GM19351 (cell line): ENCODE data around the gene CRYBG1.

Experiments
- ATAC-seq: cut with Tn5 transposase; IDR thresholded peaks from one replicate; pipeline ENCODE4 v1.9.1; 2021; ENCODE audit warnings: mild to moderate bottlenecking, moderate library complexity; ENCODE audit not compliant: unreplicated experiment

CRYBG1 gene

DNA sequence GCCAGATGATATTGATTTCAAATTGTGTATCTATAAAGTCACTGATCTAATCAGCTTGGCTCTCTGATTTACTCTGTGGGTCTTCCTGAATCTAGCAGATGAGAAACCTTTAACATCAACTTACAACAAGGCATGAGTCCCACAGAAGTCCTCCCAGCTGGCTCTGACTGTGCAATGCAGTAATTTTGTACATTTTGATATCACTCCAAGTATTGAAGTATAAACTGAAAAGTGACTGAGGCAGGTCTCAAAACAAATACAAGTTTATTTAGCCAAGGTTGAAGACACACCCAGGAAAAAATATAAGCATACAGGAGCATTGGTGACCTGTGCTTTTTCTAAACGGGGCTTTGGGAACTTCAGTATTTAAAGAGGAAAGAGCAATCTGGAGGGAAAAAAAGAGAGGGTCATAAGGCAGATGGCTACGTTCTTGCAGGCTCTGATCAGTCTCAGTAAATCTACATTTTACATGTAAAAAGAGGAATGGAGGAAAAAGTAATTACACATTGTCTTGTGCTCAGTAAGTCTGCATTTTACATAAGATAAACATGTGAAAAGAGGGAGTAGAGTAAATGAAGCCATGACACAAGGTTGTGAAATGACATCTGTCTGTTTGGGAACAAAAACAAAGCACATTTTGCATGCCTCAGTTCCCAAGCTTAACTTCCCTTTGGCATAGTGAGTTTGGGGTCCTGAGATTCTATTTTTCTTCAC is 59.5 kb downstream of the CRYBG1 start:
- no peak for ATAC-seq

DNA sequence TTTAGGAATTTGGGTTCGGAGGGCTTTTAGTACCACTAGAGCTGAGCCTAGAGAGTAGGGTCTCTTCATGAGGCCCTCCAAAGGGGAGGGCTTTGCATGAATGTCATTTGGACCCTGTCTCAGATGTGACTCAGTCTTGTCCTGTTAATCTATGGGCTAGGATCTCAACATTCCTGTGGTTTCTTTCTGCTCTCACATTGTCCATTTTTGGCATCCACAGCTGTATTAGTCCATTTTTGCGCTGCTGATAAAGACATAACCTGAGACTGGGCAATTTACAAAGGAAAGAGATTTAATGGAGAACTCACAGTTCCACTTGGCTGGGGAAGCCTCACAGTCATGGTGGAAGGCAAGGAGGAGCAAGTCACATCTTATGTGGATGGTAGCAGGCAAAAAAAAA is 61.0 kb downstream of the CRYBG1 start:
- no peak for ATAC-seq

DNA sequence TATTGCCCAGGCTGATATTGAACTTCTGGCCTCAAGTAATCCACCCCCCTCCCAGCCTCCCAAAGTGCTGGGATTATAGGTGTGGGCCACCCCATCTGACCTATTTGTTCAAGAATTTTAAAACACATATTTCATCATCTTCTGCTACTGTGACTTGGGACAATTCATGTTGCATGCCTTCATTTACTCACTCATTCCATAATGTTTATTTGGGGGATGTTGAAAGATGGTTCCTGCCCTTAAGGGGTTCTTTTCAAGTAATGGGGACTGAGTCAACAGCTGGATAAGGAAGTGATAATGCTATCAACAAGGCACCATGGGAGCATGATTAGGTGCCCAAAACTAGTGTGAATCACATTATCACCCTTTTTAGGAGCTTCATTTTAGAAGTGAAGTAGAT is 62.0 kb downstream of the CRYBG1 start:
- ATAC-seq: no peak

DNA sequence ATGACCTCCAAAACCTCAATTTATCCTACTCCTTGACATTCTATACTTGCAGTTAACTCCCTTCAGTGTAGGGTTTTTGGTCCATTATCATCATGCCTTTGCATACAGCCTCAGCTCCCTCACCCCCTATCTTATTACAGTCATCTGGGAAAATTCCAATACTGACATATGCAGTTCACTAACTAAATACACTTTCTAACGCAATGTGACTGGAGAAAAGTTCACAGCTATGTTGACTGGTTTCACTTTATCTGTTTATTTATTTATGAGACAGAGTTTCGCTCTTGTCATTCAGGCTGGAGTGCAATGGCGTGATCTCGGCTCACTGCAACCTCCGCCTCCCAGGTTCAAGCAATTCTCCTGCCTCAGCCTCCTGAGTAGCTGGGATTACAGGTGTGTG is 64.9 kb downstream of the CRYBG1 start:
- no peak for ATAC-seq

DNA sequence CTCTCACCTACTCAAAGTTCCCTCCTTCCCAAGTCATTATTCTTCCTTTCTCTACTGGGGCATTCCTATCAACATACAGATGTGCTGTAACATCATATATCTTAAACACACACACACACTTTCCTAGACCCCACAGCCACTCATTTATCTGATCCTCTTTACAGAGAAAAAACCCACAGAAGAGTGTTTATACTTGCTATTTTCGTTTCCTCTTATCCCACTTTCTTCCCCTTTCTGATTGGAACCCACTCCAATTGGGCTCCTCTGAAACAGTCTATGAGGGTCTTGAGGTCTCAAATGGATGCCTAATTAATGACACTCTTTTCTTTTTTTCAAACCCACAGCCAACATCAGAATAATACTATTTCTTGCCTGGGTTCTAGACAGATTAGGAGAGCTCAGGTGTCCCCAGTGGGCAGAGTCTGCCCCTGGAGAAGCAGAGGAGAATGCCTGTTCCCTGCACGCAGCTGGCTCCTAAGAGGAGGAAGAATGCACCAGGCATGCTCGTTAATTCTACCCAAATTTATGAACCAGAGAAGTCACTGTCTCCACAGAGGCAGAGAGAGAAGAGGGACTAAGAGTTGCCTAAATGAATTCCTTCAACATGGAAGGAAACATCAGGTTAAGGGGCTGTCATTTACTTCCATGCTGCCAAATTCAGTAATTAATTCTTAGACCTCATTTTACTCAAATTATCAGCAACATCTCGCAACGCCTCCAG is 65.9 kb downstream of the CRYBG1 start:
- ATAC-seq: no peak

DNA sequence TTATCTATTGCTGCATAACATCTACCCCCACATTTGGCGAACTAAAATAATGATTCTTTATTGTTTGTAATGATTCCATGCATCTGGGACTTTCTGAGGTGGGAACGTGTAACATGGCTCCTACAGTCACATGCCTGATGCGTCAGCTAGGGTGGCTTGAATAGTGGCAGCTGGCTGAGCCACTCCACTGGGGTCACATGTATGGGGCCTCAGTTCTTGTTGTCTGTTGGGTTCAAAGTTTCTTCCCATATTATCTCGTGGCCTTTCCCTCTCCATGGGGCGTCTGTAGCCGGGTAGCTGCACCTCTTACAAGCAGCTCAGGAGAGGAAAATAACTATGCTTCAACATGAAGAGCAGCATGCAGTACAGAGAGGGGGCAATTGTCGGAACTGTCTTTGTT is 69.9 kb downstream of the CRYBG1 start:
- ATAC-seq: no peak

DNA sequence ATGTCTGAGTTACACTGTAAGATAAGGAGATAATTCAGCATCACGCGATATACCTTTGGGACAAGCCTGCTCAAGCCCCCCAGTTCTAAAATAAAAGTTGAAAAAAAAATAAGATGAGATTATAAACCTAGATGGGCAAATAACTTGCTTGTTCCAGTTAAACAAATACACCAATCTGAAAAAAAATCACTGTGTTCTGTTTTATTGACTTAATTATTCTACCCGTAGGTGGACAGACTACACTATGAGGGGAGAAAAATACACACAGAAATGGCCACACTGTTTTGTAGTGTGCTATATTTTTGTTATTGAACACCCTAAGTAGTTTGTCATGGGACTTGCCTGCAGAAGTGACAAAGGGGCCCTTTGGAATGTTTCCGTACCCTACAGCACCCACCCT is 70.9 kb downstream of the CRYBG1 start:
- ATAC-seq: no peak

DNA sequence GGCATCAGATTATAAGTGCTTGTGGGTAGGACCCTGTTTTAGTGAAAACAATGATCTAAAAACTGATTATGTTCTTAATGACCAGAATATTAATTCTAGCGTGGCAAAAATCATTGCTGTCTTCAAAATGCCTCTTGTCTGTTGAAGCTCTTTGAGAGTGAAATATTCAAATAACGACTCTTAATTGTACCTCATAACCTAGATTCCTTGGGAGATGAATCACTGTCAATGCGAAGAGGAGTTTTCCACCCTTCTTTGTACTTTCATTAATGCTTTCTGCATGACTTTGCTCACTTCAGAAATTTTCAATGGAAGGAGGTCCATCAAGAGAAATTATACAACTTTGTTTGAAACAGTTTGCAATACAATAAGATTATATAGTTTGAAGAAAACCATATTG is 71.5 kb downstream of the CRYBG1 start:
- ATAC-seq: no peak

DNA sequence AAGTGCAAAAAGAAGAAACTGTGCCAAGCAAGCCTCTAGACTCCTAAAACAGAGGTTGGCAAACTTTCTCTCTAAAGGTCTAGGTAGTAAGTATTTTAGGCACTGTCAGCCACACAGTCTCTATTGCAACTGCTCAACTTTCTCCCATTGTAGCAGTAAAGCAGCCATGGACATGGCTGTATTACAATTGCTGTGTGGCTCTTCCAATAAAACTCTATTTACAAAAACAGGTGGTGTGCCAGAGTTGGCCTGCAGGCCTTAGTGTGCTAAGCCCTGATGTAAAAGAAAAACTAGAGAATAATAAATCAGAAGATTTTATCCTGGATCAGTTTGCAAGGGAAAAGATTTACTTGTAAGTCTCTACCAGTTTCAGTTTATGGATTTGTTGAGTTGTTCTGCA is 74.0 kb downstream of the CRYBG1 start:
- no peak for ATAC-seq

DNA sequence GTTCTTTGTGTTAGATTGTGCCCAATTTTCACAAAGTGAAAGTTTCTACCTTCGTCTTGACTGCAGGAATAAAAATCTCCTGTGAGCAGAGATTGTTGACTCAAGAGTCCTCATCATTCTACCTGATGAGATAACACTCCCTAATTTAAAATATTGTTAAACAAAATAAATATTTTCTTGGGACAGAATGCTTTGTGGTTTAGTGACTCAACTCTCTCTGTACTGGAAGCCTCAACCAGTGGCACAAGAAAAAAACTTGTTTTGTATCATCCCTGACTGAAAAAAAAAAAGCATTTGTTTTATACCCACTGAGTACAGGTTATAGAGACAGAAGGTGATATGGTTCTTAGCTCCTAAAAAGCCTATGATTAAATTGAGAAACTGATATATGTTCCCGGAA is 78.9 kb downstream of the CRYBG1 start:
- ATAC-seq: no peak

DNA sequence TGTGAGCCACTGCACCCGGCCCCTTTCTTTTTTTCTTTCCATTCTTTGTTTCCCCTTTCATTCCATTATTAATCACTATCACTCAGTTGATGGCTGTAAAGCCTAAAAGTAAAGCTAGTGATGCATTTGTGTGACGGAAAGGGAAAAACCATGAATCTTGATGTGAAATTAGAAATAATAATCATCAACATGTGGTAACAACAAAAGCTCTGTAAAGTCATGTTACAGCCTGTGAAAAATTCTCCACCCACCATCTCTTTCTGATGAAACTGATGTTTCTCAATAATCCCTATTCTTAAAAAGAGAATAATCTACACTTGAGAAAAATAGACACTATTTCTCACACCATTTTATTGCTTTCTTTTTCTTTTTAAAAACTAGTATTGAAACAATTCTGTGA is 80.0 kb downstream of the CRYBG1 start:
- no peak for ATAC-seq

DNA sequence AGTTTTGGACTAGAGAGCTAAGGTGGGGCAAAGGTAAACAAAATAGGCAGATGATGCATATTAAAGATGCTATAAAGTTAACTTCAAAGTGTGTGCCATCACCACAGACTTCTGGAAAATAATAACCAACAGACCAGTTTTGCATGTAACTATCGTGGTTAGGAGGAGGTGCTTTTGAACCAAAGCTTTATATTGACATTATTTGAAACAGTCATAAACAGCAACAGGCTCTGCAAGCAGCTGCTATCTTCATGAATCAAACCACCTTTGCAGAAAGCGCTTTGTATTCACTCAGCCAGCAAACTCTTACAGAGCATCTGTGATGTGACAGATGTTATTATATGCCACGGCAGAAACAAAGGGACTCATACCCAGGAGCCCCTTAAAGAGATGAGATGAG is 81.9 kb downstream of the CRYBG1 start:
- no peak for ATAC-seq

DNA sequence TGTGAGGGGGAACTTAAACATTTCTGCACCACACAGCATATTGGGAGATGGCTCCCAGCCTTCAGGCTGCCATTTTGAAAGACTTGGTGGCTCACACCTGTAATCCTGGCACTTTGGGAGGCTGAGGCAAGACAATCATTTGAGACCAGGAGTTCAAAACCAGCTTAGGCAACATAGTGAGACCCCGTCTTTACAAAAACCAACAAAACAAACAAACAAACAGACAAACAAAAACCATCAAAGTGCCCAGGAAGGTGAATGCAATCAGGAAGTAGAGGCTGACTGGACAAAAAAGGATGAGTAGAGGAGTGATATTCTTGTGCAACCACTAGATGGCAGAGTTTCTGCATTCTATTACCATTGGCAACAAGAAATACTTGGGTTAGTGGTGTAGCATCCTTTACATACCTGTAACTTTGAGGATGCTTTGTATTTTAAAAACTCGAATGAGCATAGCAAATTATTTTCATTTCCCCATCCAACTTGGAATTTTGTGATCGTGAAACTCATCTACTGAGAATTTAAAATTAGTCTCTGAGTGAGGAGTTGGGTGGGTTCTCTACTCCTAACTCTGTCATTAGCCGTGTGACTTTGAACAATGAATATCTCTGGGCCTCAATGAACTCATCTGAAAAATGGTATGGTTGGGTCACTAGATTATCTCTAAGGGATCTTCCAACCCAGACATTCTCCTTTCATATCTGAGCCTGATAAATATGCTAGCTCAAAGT is 84.4 kb downstream of the CRYBG1 start:
- peak; percentile 73 for ATAC-seq

DNA sequence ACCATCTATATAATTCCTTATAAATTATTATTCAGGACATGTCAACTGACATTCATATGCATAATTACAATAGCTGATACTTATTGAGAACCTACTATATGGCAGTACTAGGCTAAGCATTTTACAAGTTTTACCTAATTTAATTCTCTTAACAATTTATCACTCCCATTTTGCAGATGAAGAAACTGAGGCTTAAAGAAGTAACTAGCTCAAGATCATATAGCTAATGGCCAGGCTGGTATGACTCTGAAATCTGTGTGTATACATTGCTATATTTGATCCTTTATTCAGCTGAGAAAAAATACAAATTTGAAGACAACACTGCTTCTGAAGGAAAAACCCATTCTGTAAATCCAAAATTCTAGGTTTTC is 85.0 kb downstream of the CRYBG1 start:
- no peak for ATAC-seq

DNA sequence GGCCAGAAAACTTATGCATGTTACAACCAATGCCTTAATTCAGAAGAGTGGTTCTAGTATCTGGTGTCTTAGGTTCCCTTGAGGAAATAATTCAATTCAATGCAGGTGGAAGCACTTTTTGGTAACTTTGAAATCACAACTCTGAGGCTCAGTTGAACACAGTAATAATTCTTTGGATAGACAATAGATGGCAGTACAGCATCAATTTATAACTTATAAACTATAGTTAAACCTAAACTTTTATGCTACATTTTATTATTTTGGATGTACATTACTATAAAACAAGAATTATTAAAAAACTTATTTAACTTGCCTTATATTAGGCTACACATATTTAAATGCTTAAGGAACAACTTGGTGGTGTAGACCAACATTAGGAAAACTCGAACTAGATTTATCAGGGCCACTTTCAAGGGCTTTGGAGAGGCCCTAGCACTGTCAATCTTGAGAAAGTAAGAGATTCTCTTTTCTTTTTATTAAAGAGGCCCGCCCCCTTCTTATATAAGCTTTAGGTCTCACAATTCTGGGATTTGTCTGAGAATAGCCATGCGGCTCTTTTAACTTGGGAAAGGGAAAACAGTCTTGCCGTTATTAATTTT is 85.9 kb downstream of the CRYBG1 start:
- ATAC-seq: no peak

DNA sequence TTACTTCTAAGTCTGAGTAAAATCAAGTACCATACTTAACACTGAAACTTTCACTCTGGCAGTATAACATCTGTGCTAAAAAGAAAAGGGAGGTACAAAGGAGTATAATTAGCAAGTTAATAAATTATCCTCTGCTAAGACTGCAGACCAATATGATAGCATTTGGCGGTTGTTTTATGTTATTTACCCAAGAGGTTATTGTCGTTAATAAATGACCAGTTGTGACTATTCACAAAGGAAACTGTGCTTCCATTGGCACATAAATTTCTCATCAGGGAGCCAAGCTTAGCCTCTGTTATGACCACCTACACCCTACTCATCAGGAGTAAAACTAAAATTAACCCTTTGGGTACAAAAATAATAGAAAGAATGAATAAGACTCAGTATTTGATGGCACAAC is 86.5 kb downstream of the CRYBG1 start:
- ATAC-seq: no peak

DNA sequence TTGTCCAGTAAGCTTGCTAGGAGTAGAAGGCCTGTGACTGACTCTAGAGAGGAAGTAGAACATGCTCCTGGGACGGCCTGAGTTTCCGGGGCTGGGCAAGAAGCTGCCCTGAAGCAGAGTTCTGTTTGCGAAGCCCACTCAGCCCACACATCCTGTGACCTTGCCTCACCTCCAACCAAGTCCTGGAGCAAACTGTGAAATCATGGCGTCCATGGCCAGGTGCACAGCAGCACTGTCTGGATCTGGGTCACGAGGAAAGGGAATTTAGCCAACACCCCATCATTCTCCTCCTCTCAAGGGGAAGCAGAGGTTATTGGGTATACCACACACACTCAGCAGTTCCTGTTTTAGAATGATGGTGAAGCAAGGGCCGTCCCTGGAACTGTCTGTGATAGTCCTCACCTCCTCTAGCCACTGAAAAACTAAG is 87.5 kb downstream of the CRYBG1 start:
- ATAC-seq: peak; percentile 64

DNA sequence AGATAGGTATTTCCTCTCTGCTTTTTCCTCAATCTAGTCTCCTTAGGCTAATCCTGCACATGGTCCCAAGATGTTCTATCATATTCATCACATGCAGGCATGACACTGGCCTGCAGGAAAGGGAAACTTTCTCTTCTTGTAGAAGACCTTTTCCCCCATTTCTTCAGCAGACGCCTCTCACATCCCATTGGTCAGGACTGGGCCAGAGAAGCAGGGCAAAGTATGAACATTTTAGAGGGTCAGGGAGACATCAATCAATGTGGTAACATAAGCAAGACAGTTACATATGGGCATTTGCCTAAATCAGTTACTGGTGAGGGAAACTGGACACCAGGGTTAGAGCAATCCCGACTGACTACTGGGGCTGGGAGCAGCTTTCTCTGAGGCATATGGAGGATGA is 90.1 kb downstream of the CRYBG1 start:
- ATAC-seq: no peak

DNA sequence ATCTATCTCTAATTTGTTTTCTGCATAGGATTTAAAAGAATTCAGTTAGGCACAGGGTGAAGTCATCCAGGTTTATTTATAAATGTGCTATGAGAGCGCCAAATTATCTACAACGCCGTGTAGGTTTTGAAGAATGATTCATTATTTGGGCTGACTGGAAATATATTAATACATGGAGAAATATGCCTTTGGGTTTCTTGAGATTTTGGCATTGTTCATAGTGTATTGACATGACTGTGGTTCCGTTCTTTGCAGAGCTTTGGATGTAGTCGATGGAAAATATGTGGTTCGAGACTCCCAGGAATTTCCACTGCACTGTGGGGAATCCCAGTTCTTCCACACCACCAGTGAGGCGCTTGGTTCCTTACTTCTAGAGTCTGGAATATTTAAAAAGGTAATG is 90.9 kb downstream of the CRYBG1 start:
- no peak for ATAC-seq

DNA sequence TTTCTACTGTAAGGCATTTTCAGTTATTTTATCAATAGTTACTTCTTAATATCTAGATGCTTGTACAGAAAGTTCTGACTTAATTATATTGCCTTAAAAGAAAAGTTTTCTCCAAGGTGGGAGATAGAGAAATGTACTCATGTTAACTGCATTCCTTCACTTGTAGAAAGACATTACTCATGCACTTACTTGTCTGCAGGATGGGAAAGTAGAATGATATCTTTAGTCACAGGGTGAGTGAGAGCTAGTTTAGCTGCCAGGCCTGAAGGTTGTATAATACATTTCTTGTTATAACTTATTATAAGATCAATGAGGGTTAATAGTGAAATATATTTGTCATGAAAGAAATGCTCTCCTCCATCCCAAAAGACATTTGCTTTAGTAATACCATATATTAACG is 92.1 kb downstream of the CRYBG1 start:
- no peak for ATAC-seq

DNA sequence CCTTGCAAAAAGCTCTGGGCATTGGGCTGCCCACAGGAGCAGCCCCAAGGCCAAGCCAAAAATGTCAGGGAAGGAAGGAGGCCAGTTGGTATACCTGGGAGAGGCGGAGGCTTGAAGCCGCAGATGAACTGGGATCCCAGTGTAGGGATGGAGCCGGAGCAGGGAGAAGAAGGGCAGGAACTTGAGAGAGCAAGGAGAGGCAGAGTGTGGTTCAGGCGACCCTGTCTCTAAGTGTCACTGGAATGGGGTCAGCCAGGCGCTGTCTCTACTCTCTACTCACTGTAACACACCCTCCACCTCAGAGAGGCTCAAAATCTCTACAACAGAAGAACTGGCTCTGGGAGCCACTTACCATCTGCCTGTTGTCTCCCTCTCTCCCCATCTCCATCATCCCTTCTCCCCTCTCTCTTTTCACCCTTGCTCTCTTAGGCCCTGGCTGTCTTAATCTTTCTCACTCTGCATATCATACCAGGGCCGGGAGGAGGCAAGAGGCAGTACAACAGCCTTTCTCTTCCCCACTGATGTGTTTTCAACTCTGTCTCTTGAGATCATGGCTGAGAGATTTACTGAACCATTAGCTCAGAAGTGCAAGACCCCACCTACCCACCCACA is 93.3 kb downstream of the CRYBG1 start:
- ATAC-seq: no peak
